DND-41 (cell line): ENCODE results near the gene SEC61G.
A peak's percentile ranks its signal among the peaks of the same experiment; 100 is the strongest.

Source experiments
- ATAC-seq: fragments of 200-7000 bp; cut with Tn5 transposase; 3 replicates; pipeline ENCODE4 v1.9.1; 2021; ENCODE audit warnings: low read depth; ENCODE audit not compliant: insufficient read depth
- DNase-seq: peaks from one replicate; pipeline ENCODE4 v3.0.0-alpha.2; 2020
- H2AFZ ChIP-seq: 2 replicates; pipeline ENCODE4 v1.6.0; 2012; ENCODE audit warnings: low read depth, low read length
- H3K27ac ChIP-seq: 2 replicates; pipeline ENCODE4 v1.5.1; 2012; ENCODE audit warnings: low read length, inconsistent platforms
- H3K27me3 ChIP-seq: fragments of 200-600 bp; sonication (generic); 2 replicates; pipeline ENCODE4 v1.6.0; 2012; ENCODE audit warnings: low read length, mild to moderate bottlenecking, inconsistent platforms; ENCODE audit not compliant: insufficient read depth, poor library complexity
- H3K36me3 ChIP-seq: 2 replicates; pipeline ENCODE4 v1.5.1; 2012; ENCODE audit warnings: low read length, inconsistent platforms; ENCODE audit not compliant: insufficient read depth
- H3K4me1 ChIP-seq: 2 replicates; pipeline ENCODE4 v1.5.1; 2012; ENCODE audit warnings: mild to moderate bottlenecking, low read length; ENCODE audit not compliant: insufficient read depth
- H3K4me2 ChIP-seq: 2 replicates; pipeline ENCODE4 v1.6.0; 2012; ENCODE audit warnings: mild to moderate bottlenecking, moderate library complexity, low read length, inconsistent platforms; ENCODE audit not compliant: insufficient read depth
- H3K4me3 ChIP-seq, 2 experiments: fragments of 200-600 bp in 1 of 2; shearing (Covaris generic) in 1 of 2; 2 replicates each; pipeline ENCODE4 v1.5.1; 2012 to 2016; ENCODE audit warnings: inconsistent platforms in 2 of 2, low read length in 2 of 2, mild to moderate bottlenecking in 2 of 2, low read depth in 1 of 2, moderate library complexity in 1 of 2
- H3K79me2 ChIP-seq: 2 replicates; pipeline ENCODE4 v1.6.0; 2012; ENCODE audit warnings: low read length, inconsistent platforms; ENCODE audit not compliant: insufficient read depth
- H3K9ac ChIP-seq: 2 replicates; pipeline ENCODE4 v1.6.0; 2012; ENCODE audit warnings: low read depth, mild to moderate bottlenecking, inconsistent platforms, low read length, moderate library complexity
- H3K9me3 ChIP-seq: 2 replicates; pipeline ENCODE4 v1.5.1; 2012; ENCODE audit warnings: low read length, moderate library complexity, mild to moderate bottlenecking, inconsistent platforms; ENCODE audit not compliant: insufficient read depth, severe bottlenecking
- H4K20me1 ChIP-seq: 2 replicates; pipeline ENCODE4 v1.6.0; 2012; ENCODE audit warnings: low read length; ENCODE audit not compliant: insufficient read depth
- CTCF ChIP-seq: IDR thresholded peaks from 2 replicates; pipeline ENCODE4 v1.5.1; 2012; ENCODE audit warnings: borderline replicate concordance, low read length, moderate library complexity, mild to moderate bottlenecking; ENCODE audit not compliant: poor library complexity, severe bottlenecking; ENCODE audit errors: extremely low read depth
- EZH2 ChIP-seq: IDR thresholded peaks from 3 replicates; pipeline ENCODE4 v1.6.1; 2012; ENCODE audit warnings: borderline replicate concordance, low read depth, mild to moderate bottlenecking, moderate library complexity, low read length, inconsistent platforms; ENCODE audit not compliant: severe bottlenecking

Gene SEC61G

DNA sequence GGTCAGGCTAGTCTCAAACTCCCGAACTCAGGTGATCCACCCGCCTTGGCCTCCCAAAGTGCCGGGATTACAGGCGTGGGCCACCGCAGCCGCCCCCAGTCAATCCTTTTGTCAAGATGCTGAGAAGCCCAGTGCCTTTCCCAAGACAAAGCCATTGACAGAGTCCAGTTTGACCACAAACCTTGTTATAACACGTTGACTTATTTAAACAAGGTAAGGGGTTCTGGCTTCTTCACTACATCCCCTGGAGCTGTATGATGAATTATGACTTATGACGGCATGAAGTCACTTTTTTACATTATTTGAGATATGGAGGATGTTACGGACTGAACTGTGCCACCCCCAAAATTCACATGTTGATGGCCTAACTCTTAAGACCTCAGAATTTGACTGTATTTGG is 5.8 kb upstream of the SEC61G start:
- no peak for DNase-seq
- no peak for ATAC-seq

DNA sequence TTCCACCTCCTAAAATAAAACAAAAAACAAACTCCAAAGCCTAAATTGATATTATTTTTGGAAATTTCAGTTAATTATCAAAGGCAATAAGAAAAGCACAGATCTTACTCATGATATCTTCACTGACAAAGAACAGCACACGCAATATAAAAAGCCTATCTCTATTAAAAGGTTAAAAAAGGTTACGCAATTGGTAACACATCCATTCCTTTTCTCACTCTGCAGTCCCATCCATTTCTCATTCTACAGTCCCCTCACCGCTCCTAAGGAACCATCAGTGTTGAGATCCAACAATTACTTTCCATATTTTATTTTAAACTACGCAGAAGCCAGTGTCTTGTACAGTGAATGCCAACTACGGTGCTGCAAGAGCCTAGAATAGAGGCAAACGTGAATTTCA is 1.3 kb downstream of the SEC61G start:
- peaks cover 63% of the 10 kb centered on the region for H3K79me2 ChIP-seq
- peaks cover 33% of the 10 kb centered on the region for H3K36me3 ChIP-seq
- DNase-seq = no peak
- no peak for ATAC-seq
- H3K9ac ChIP-seq = peak overlapping the region; percentile 63
- no peaks in the 10 kb centered on the region for H3K9me3 ChIP-seq
- peak overlapping the region; percentile 87 for H3K4me2 ChIP-seq
- H3K4me3 ChIP-seq = peak overlapping the region; percentile 37 to 73
- H3K27ac ChIP-seq = peak overlapping the region; percentile 73; the same call in 1 of the 2 replicates
- TF ChIP-seq EZH2 (no peak), CTCF (no peak)
- no peak overlapping the region for H2AFZ ChIP-seq
- H3K27me3 ChIP-seq = no peaks in the 10 kb centered on the region
- H4K20me1 ChIP-seq = peaks cover 18% of the 10 kb centered on the region; the same call in 1 of the 2 replicates
- H3K4me1 ChIP-seq = peaks cover 26% of the 10 kb centered on the region

More for the DNA sequence above, 5.8 kb upstream of the SEC61G start:
- Histone ChIP-seq H2AFZ (no peak overlapping the region), H3K4me1 (peaks cover 7% of the 10 kb centered on the region), H3K9ac (no peak overlapping the region), H4K20me1 (no peaks in the 10 kb centered on the region), H3K27me3 (no peaks in the 10 kb centered on the region), H3K4me3 (no peak overlapping the region), H3K9me3 (no peaks in the 10 kb centered on the region), H3K36me3 (no peaks in the 10 kb centered on the region), H3K4me2 (no peak overlapping the region), H3K79me2 (no peaks in the 10 kb centered on the region), H3K27ac (no peak overlapping the region)
- no peak for TF ChIP-seq CTCF
- TF ChIP-seq EZH2 = no peak

DNA sequence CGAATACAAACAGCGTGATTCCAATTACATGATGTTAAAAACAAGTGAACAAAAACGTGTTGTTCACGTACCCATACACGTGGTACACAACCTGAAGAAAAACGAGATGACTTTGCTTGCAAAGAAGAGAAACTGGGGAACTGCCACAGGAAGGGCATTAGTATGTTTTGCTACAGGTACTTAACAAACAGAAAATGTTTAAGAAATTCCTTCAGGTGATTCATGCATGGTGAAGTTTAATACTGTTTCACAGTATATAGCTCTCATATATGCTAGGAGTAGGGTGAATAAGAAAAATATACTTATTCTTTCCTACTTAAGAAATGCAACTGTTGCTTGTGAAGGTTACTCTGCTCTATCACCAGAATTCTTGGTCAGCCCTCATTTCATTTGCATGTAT is 9.8 kb downstream of the SEC61G start:
- ATAC-seq = no peak
- H4K20me1 ChIP-seq = peaks cover 14% of the 10 kb centered on the region
- H3K4me2 ChIP-seq = no peak overlapping the region
- H3K4me1 ChIP-seq = no peaks in the 10 kb centered on the region
- H3K9me3 ChIP-seq = no peaks in the 10 kb centered on the region
- TF ChIP-seq EZH2 = no peak
- no peak for TF ChIP-seq CTCF
- H3K36me3 ChIP-seq = peaks cover 55% of the 10 kb centered on the region
- H3K4me3 ChIP-seq = no peak overlapping the region
- DNase-seq = no peak
- no peak overlapping the region for H2AFZ ChIP-seq
- H3K9ac ChIP-seq = no peak overlapping the region
- no peaks in the 10 kb centered on the region for H3K27me3 ChIP-seq
- no peak overlapping the region for H3K27ac ChIP-seq
- H3K79me2 ChIP-seq = peaks cover 20% of the 10 kb centered on the region

DNA sequence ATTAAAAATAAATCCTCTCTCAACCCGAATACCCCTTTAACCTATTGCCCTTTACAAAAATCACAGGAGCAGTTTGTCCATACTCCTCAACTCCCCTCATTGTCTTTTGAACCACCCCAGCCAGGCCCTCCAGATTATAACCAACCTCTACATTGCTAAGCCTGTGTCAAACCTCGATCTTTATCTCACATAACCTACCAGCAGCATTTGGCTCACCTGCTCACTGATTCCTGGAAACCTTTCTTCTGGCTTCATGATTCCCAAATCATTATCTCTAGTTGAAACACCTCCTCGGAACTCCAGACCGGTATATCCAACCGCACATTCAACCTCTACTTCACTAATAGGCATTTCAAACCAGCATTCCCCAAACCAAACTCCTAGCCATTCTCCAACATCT is 11.8 kb downstream of the SEC61G start:
- peaks cover 4% of the 10 kb centered on the region; the same call in 1 of the 2 replicates for H4K20me1 ChIP-seq
- no peaks in the 10 kb centered on the region for H3K9me3 ChIP-seq
- peaks cover 41% of the 10 kb centered on the region for H3K36me3 ChIP-seq
- H3K79me2 ChIP-seq = peaks cover 3% of the 10 kb centered on the region
- no peak overlapping the region for H2AFZ ChIP-seq
- no peak overlapping the region for H3K4me3 ChIP-seq
- no peak for ATAC-seq
- H3K27ac ChIP-seq = no peak overlapping the region
- TF ChIP-seq EZH2 = no peak
- TF ChIP-seq CTCF = no peak
- no peaks in the 10 kb centered on the region for H3K4me1 ChIP-seq
- H3K4me2 ChIP-seq = no peak overlapping the region
- no peak for DNase-seq
- H3K27me3 ChIP-seq = no peaks in the 10 kb centered on the region
- no peak overlapping the region for H3K9ac ChIP-seq
